PFSK-1 (cell line): Measurements from ENCODE around the gene EFR3B.

Source experiments
- FOXP2 ChIP-seq: optimal IDR thresholded peaks from 2 replicates; pipeline ENCODE3; 2011; ENCODE audit warnings: borderline replicate concordance, control low read depth, inconsistent platforms; ENCODE audit not compliant: insufficient read depth; ENCODE audit errors: extremely low read length, extremely low read depth
- POLR2AphosphoS5 ChIP-seq: IDR thresholded peaks from 2 replicates; pipeline ENCODE4 v1.6.1; 2012; ENCODE audit warnings: low read depth, mild to moderate bottlenecking, control low read depth, low read length, moderate library complexity
- REST ChIP-seq, 2 experiments: IDR thresholded peaks; 2 replicates each; pipeline versions ENCODE4 v1.6.1 to v1.8.0; 2011 to 2012; ENCODE audit warnings: low read depth in 2 of 2, low read length in 2 of 2, control low read depth in 1 of 2, inconsistent platforms in 1 of 2, mild to moderate bottlenecking in 1 of 2, moderate library complexity in 1 of 2; ENCODE audit not compliant: insufficient read depth in 1 of 2
- SIN3A ChIP-seq: IDR thresholded peaks from 2 replicates; pipeline ENCODE4 v1.6.1; 2012; ENCODE audit warnings: mild to moderate bottlenecking, low read length, moderate library complexity, borderline replicate concordance; ENCODE audit not compliant: insufficient read depth
- TAF1 ChIP-seq: IDR thresholded peaks from 2 replicates; pipeline ENCODE4 v1.6.1; 2012; ENCODE audit warnings: low read length, control low read depth, borderline replicate concordance; ENCODE audit not compliant: insufficient read depth

Gene EFR3B

DNA sequence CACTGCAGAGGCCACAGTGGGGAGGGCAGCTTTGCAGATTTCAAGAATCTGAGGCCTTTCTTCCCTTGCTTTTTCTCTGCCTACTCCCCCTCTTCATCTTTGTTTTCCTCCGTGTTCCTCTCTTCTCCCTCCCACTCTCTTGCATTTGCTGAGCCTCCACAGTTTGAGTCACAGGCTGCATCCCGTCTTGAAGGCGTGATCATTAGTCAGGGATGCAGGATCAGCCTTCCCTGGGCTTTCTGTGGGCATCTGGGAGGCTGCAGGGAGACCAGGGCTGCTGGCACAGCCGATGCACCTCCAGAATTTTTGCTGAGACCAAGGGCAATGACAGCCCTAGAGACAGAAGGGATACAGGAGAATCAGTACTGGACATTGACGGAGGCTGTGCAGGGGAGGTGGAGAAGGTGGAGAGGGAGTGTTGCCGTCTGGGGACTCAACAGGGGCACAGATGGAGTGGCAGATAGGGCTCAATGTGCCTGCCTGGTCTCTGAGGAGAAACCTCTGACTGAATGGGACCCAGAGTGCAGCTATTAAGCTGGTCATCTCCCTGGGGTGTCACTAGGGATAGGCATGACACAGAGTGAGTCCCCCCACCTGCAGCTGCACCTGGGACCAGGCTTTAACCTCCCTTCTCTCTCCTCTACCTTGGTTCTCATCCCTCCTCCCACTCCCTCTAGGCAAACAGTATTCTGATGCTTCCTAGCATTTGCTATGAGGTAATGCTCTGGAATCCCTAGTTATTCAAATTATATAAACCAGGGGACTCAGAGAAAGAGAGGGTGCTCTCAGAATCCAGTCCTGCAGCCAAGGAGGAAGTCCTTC, 41.2 kb upstream of the EFR3B start:
- TF ChIP-seq SIN3A (no peak), POLR2AphosphoS5 (no peak), FOXP2 (no peak), REST (IDR thresholded peaks at IDR 0.05; ENCODE audit: insufficient read depth in 1 of 2, low read depth in 2 of 2, low read length in 2 of 2) (no peak), TAF1 (no peak)

- TF ChIP-seq SIN3A (no peak), FOXP2 (no peak), REST (IDR thresholded peaks at IDR 0.05; ENCODE audit: insufficient read depth in 1 of 2, low read depth in 2 of 2, low read length in 2 of 2) (no peak), TAF1 (no peak), POLR2AphosphoS5 (no peak)
Observed at GRCh38 chr2:25001325-25001637, 40.6 kb upstream of the EFR3B start.

GRCh38 chr2:25002066-25002465, 39.8 kb upstream of the EFR3B start:
- TF ChIP-seq REST (IDR thresholded peaks at IDR 0.05; ENCODE audit: insufficient read depth in 1 of 2, low read depth in 2 of 2, low read length in 2 of 2): no peak
- TF ChIP-seq FOXP2: no peak
- TF ChIP-seq POLR2AphosphoS5: no peak
- TF ChIP-seq TAF1: no peak
- no peak for TF ChIP-seq SIN3A

DNA sequence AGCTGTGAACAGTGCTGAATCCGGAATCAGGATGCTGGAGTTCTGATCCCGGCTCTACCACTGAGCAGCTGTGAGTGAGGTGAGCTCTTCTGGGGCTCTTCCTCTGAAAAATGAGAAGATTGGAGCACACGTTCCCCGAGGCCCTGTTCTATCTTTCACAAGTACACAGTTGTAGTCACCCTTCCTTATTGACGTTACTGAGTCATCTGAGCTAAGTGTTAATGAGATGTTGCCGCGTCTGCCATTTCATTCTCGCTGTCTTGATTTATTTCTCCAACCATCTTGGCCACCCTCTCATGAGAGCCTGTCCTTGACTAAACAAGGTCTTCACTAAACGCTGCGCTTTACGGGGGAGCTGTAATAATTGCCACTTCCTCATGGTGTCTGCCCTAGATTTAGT, 31.9 kb upstream of the EFR3B start:
- TF ChIP-seq REST (IDR thresholded peaks at IDR 0.05; ENCODE audit: insufficient read depth in 1 of 2, low read depth in 2 of 2, low read length in 2 of 2): no peak
- TF ChIP-seq FOXP2: peak; percentile 35

DNA sequence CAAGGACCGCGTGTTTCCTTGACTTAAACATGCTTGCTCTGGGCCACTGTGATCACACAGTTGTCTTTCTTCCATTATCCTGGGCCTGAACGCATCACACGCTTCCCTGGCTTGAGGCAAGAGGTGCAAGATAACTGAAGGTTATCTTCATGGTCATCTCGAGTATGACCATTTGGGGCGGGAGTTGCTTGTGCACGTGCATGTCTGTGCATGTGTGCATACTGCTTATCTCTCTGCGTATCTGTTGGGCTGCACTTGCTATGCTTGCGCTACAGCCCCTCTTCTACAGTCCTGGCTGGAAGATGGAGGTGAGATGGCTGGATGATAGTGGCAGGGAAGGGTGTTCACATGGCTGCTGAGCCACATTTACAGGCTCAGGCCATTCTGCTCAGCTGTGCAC, 27.2 kb upstream of the EFR3B start:
- no peak for TF ChIP-seq REST (IDR thresholded peaks at IDR 0.05; ENCODE audit: insufficient read depth in 1 of 2, low read depth in 2 of 2, low read length in 2 of 2)
- no peak for TF ChIP-seq POLR2AphosphoS5
- TF ChIP-seq SIN3A: no peak
- TF ChIP-seq FOXP2: no peak
- no peak for TF ChIP-seq TAF1
